ENCODE measurements around the gene EVA1B. TPM values are rescaled to one million over a fixed set of nuclear protein-coding genes. Genes with fewer than 3 reads are reported as not detected.
A peak's percentile ranks its signal among the peaks of the same experiment; 100 is the strongest.

Gene EVA1B
- 10.6 TPM for total RNA-seq
- long read RNA-seq, transcript EVA1B-202 (3 exons, 699 nt): major isoform, 13 of 22 reads
- long read RNA-seq, partial matches to known transcripts: 0 of 22 reads
- long read RNA-seq, other reads (novel, unspliced or antisense): 9 of 22 reads

DNA sequence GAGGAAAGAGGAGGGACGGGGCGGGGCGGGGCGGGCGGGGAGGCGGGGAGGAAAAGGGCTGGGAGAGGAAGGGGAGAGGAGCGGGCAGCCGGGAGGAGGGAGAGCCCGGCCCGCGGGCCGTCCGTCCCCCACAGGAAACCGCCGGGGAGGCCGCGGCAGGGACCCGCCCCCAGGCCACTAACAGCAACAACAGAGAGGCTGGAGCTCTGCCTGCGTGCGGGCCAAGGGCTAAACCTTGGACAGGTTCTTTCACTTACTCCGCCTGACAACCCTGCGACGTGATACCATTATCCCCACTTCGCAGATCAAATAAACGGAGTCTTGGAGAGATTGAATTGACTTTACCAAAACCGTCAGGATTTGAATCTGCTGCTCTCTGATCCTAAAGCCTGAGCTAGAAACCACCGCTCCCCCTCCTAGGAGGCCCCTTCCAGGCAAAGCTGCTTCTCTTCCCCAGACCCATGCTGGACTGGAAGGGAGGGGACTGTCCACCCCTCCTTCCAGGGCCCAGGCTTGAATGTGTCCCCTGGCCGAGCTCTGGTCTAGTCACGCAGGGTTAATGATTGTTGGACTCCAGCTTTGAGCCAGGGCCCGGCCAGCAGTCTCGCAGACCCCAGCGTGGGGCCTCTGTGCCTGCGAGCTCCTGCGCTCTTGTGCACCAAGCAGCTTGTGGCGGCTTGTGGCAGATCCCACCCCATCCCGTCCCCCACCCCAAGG, at the start of gene EVA1B:
Gene EVA1B (minus strand): TSS at position 10 of the 717 bp plus-strand sequence. CDS start 608 bp downstream, outside the sequence.
- TF ChIP-seq, protein P1, sequence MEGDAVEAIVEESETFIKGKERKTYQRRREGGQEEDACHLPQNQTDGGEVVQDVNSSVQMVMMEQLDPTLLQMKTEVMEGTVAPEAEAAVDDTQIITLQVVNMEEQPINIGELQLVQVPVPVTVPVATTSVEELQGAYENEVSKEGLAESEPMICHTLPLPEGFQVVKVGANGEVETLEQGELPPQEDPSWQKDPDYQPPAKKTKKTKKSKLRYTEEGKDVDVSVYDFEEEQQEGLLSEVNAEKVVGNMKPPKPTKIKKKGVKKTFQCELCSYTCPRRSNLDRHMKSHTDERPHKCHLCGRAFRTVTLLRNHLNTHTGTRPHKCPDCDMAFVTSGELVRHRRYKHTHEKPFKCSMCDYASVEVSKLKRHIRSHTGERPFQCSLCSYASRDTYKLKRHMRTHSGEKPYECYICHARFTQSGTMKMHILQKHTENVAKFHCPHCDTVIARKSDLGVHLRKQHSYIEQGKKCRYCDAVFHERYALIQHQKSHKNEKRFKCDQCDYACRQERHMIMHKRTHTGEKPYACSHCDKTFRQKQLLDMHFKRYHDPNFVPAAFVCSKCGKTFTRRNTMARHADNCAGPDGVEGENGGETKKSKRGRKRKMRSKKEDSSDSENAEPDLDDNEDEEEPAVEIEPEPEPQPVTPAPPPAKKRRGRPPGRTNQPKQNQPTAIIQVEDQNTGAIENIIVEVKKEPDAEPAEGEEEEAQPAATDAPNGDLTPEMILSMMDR (IDR thresholded peaks at IDR 0.05; ENCODE audit: borderline replicate concordance): no peak
- no peaks in the 10 kb centered on the region for H3K27me3 ChIP-seq (ENCODE audit: low read depth)
- H3K36me3 ChIP-seq: no peaks in the 10 kb centered on the region
- peak; percentile 89 for DNase-seq
- H3K9me3 ChIP-seq (replicated peaks): no peaks in the 10 kb centered on the region
- peak within 1 kb of the TSS; percentile 95 for H3K27ac ChIP-seq (replicated peaks)
- intact Hi-C loops (cut with micrococcal nuclease): no loop called here
- H3K4me3 ChIP-seq: peak within 1 kb of the TSS; percentile 83
- H3K4me1 ChIP-seq: peaks cover 53% of the 10 kb centered on the region

DNA sequence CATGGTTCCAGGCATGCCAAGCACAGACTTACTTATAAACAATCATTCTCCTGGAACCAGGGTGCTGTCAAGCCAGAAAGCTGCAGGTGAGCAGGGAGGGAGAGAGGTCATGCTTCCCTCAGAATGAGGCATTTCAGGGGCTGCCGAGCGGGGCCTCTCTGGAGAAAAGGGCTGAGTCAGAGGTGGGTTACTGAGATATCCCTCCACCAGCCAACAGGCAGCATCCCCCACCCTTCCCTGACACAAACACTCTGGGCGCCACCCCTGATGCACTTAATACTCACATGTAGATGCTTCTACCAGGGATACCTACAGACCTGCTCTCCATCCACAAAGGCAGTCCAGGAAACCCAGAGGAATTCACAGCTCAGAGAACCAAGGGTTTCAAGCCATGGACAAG, 49.2 kb upstream of the EVA1B start:
- H3K27ac ChIP-seq (replicated peaks): peak overlapping the region; percentile 97
- H3K27me3 ChIP-seq (ENCODE audit: low read depth): no peaks in the 10 kb centered on the region
- H3K36me3 ChIP-seq: no peaks in the 10 kb centered on the region
- H3K4me1 ChIP-seq: peaks cover 89% of the 10 kb centered on the region
- no peak overlapping the region for H3K4me3 ChIP-seq
- intact Hi-C loops (cut with micrococcal nuclease): no loop called here
- DNase-seq: no peak
- H3K9me3 ChIP-seq (replicated peaks): no peaks in the 10 kb centered on the region
- TF ChIP-seq, protein P1 (IDR thresholded peaks at IDR 0.05; ENCODE audit: borderline replicate concordance): no peak

DNA sequence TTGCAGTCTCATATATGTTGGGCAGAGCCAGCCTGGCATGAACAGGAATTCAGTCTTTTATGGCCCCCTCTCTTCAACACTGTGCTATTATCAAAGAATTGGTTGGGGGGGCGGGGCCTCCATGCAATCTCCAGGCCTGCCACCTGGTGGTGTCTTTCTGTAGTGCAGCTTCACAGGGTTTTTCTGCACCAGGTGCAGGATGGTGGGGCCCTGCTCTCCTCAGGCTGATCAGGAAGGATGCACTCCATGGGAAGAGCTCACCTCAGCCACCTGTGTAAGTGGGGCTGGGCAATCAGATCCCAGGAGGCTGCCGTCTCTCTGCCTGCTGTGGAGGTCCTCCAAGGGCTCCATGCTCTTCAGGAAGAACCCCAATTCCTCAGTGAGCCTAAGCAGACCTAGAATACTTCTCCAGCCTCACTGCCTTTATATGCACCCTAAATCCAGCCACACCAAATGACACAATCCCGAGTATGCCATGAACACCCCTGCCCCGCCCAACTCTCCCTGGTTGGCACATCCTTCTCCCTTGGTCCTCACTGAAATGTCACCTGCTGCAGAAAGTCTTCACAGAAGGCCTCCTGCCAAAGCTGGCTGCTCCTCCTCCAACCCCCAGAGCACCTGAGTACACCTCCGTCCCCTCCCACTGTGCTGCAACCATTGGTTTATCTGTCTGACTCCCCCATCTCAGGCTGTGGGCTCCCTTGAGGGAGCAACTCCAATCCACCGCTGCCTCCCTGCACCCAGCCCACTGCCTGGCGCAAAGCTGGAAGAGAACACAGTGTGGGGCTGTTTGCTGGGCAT, 45.8 kb upstream of the EVA1B start:
- DNase-seq: peak; percentile 72
- intact Hi-C loops (cut with micrococcal nuclease): no loop called here
- H3K4me3 ChIP-seq: no peak overlapping the region

DNA sequence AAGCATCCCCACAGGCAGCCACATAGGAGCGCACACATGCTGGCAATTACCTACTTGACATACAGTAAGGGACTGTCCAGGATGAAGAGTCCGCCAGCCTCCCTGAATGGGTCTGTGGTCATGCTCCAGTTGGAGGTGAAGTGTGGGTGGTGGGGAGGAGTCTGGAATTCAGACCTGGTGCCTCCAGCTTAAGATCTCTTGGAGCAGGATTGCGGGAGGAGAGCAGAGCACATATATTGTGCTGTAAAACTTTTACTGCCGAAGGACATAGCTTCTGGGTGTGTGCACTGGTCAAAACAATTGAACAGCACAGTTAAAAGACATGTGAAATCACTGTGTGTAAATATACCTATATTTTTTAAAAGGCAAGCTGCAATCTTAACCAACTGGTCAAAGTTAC, 44.4 kb upstream of the EVA1B start:
- Histone ChIP-seq H3K36me3 (peaks cover 6% of the 10 kb centered on the region), H3K9me3 (replicated peaks) (no peaks in the 10 kb centered on the region), H3K4me1 (peaks cover 69% of the 10 kb centered on the region), H3K27me3 (ENCODE audit: low read depth) (no peaks in the 10 kb centered on the region), H3K4me3 (no peak overlapping the region), H3K27ac (replicated peaks) (no peak overlapping the region)
- intact Hi-C loops (cut with micrococcal nuclease): no loop called here
- TF ChIP-seq, protein P1 (IDR thresholded peaks at IDR 0.05; ENCODE audit: borderline replicate concordance): no peak
- DNase-seq: no peak

More for the DNA sequence above, 45.8 kb upstream of the EVA1B start:
- Histone ChIP-seq H3K27me3 (ENCODE audit: low read depth) (no peaks in the 10 kb centered on the region), H3K9me3 (replicated peaks) (no peaks in the 10 kb centered on the region), H3K4me1 (peaks cover 84% of the 10 kb centered on the region), H3K27ac (replicated peaks) (peak overlapping the region; percentile 17), H3K36me3 (no peaks in the 10 kb centered on the region)
- TF ChIP-seq, protein P1 (IDR thresholded peaks at IDR 0.05; ENCODE audit: borderline replicate concordance): peak; percentile 96

- Histone ChIP-seq H3K9me3 (replicated peaks) (no peaks in the 10 kb centered on the region), H3K27me3 (ENCODE audit: low read depth) (no peaks in the 10 kb centered on the region), H3K4me1 (peaks cover 62% of the 10 kb centered on the region), H3K36me3 (peaks cover 13% of the 10 kb centered on the region), H3K27ac (replicated peaks) (peak overlapping the region; percentile 66), H3K4me3 (no peak overlapping the region)
- TF ChIP-seq, protein P1 (IDR thresholded peaks at IDR 0.05; ENCODE audit: borderline replicate concordance): no peak
- intact Hi-C loops (cut with micrococcal nuclease): no loop called here
- DNase-seq: no peak
Measured at GRCh38 chr1:36367066-36367465, 43.6 kb upstream of the EVA1B start.

Data from left ventricle myocardium inferior (tissue), 1 donor.